Left lung (tissue), 10 donors: ENCODE data around the gene HDDC2. TPM values are rescaled to one million over a fixed set of nuclear protein-coding genes. Genes with fewer than 3 reads are reported as not detected.

Experiments used
- ATAC-seq: fragments of 200-7000 bp; cut with Tn5 transposase; one replicate; pipeline ENCODE4 v1.9.1; 2020; ENCODE audit warnings: moderate library complexity
- DNase-seq, 4 donors: peaks; one replicate each; pipeline ENCODE4 v3.0.0-alpha.2; 2013 to 2020
- H3K27ac ChIP-seq, 2 donors: fragments of 200-600 bp; sonication (generic) in 1 of 2; one replicate each; pipeline versions ENCODE4 v1.5.0 to v1.8.0; 2020 to 2021
- H3K27me3 ChIP-seq, 2 donors: fragments of 200-600 bp; sonication (generic) in 1 of 2; one replicate each; pipeline versions ENCODE4 v1.5.0 to v1.8.0; 2020 to 2021
- H3K36me3 ChIP-seq, 2 donors: fragments of 200-600 bp; sonication (generic) in 1 of 2; one replicate each; pipeline versions ENCODE4 v1.5.0 to v1.8.0; 2020 to 2021
- H3K4me1 ChIP-seq, 2 donors: fragments of 200-600 bp; one replicate each; pipeline ENCODE4 v1.8.0; 2021
- H3K4me3 ChIP-seq, 2 donors: fragments of 200-600 bp; sonication (generic) in 1 of 2; one replicate each; pipeline versions ENCODE4 v1.5.0 to v1.8.0; 2020 to 2021; ENCODE audit warnings: mild to moderate bottlenecking in 1 of 2
- H3K9me3 ChIP-seq, 2 donors: fragments of 200-600 bp; sonication (generic) in 1 of 2; one replicate each; pipeline versions ENCODE4 v1.5.0 to v1.8.0; 2020 to 2021
- intact Hi-C, 2 donors: fragments of 100-400 bp; cut with DNase I; formaldehyde crosslinking; loops; one replicate each; pipeline versions ENCODE4 v1.11.2 to v1.14.2; 2022
- polyA plus RNA-seq, 6 donors: library from polyadenylated mRNA; unstranded; fragments of 120-200 nt; gene quantifications; one replicate each; pipeline ENCODE4 v1.2.1, GENCODE V29; 2013; ENCODE audit not compliant: insufficient read length in 6 of 6
- total RNA-seq, 2 donors: library from RNA; stranded (reverse); fragmentation: NEBNext Ultra II Directional; extraction: Animal tissue kit (Norgen Biotek cat#: 25700); gene quantifications; one replicate each; pipeline ENCODE4 v1.2.1, GENCODE V29; 2021
- TF ChIP-seq, protein P1 (sequence below), 2 donors: fragments of 200-600 bp; sonication (generic) in 1 of 2; IDR thresholded peaks; one replicate each; pipeline versions ENCODE4 v1.5.0 to v1.8.0; 2021; ENCODE audit warnings: antibody characterized with exemption in 2 of 2
- donor health status: DM: no; HTN: yes; CAD: no.
- donor health status: DM: no; HTN: no; CAD: no.

HDDC2 gene
- total and polyA plus RNA-seq, 8 donors, result 49.2 to 86.9 (median 79.9) TPM

DNA sequence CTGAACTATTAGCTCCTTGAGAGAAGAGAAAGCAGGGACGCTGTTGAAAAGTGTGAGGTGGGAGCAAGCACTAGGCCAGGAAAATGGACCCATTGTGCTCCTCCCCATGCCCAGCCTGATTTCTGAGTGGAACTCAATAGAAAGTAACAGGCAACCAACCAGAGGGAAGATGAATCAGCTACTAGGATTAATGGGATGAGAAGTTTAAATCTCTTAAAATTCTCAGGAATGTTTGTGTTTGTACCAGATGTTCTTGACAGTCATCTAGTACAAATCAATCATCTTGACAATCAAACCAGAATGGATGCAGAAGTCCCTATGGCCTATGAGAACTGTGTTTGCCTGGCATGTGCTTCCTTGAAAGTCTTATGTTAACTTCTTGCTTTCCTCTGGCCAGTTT lies 48.9 kb downstream of the HDDC2 start:
- H3K36me3 ChIP-seq, result no peaks in the 10 kb centered on the region
- no peaks in the 10 kb centered on the region for H3K9me3 ChIP-seq
- ATAC-seq, result no peak
- no peaks in the 10 kb centered on the region for H3K4me1 ChIP-seq
- H3K27ac ChIP-seq, result no peak overlapping the region
- no peak overlapping the region for H3K4me3 ChIP-seq
- no peak for DNase-seq
- intact Hi-C loops, result no loop called here
- TF ChIP-seq, protein P1, sequence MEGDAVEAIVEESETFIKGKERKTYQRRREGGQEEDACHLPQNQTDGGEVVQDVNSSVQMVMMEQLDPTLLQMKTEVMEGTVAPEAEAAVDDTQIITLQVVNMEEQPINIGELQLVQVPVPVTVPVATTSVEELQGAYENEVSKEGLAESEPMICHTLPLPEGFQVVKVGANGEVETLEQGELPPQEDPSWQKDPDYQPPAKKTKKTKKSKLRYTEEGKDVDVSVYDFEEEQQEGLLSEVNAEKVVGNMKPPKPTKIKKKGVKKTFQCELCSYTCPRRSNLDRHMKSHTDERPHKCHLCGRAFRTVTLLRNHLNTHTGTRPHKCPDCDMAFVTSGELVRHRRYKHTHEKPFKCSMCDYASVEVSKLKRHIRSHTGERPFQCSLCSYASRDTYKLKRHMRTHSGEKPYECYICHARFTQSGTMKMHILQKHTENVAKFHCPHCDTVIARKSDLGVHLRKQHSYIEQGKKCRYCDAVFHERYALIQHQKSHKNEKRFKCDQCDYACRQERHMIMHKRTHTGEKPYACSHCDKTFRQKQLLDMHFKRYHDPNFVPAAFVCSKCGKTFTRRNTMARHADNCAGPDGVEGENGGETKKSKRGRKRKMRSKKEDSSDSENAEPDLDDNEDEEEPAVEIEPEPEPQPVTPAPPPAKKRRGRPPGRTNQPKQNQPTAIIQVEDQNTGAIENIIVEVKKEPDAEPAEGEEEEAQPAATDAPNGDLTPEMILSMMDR (IDR thresholded peaks at IDR 0.05), result no peak
- no peaks in the 10 kb centered on the region for H3K27me3 ChIP-seq

DNA sequence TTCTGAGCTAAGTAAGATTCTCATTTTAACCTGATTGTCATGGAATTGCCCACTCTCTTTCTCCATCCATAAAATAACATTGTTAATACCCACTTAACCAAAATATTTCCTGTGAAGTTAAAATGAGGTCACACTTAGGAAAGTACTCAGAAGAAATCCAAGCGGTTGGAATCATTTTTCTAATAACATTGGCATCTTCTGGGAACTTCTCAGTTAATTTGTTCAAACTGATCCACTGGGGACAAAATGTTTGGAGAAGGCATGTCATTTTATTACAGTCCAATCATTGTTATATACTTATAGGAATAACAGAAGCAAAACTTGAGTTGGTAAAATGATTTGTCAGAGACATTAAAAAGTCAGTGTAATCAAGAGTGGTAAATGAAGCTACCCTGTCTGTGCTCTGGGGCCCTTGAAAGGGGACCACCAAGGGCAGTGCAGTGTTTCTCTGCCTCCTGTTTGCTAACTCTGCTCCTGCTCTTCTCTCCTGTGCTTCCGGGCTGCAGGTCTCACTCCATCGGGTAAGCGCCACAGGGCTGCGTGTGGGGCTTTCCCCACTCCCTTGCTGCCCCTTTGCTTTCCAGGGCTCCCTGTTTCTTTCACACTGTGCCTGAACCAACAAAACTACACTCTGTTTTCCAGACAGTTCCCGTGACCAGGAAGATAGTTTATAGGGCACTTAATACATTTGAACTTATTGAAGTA lies 50.1 kb downstream of the HDDC2 start:
- no peaks in the 10 kb centered on the region for H3K27me3 ChIP-seq
- DNase-seq (peak in 1 of 4 donors; percentile 6), ATAC-seq (no peak)
- TF ChIP-seq, protein P1 (IDR thresholded peaks at IDR 0.05), result no peak
- H3K36me3 ChIP-seq, result no peaks in the 10 kb centered on the region
- H3K27ac ChIP-seq, result no peak overlapping the region
- H3K4me1 ChIP-seq, result no peaks in the 10 kb centered on the region
- H3K9me3 ChIP-seq, result no peaks in the 10 kb centered on the region
- intact Hi-C loops, result no loop called here
- no peak overlapping the region for H3K4me3 ChIP-seq

DNA sequence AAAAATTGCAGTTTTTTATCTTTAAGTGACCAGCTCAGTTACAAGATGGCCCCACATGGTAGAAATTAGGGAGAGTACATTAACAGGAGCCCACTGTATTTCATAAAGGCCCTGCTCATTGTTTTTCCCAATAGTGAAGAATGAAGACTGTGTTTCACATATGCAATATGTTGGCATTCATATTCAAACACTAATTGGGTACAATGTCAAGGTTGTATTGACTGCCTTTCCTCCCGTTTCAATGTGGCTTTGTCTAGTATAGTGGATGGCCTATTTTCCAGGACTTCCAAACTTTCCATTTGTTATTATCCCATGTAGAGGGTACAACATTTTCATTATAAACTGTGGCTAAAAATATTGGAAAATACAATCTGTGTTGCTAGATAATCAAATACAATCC lies 51.3 kb downstream of the HDDC2 start:
- TF ChIP-seq, protein P1 (IDR thresholded peaks at IDR 0.05), result no peak
- Histone ChIP-seq H3K27ac (no peak overlapping the region), H3K27me3 (no peaks in the 10 kb centered on the region), H3K9me3 (no peaks in the 10 kb centered on the region), H3K36me3 (no peaks in the 10 kb centered on the region), H3K4me1 (no peaks in the 10 kb centered on the region), H3K4me3 (no peak overlapping the region)
- no peak for ATAC-seq
- intact Hi-C loops, result no loop called here
- DNase-seq, result no peak

DNA sequence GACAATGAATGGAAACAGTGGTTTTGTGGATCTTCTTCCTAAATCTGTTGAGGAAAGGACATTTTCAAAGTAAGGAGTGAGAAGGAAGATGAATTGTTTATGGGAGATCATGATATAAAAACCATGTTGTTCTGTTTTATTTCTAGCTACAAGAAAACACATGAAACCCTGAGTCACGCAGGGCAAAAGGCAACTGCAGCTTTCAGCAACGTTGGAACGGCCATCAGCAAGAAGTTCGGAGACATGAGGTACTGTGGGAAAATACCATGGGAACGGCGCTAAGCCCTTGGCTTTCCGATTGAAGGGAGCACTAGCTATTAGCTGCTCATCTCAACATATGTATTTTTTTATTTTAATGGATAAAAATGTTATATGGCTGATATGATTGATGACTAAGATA lies 53.6 kb downstream of the HDDC2 start:
- Histone ChIP-seq H3K4me3 (no peak overlapping the region), H3K4me1 (no peaks in the 10 kb centered on the region), H3K9me3 (peaks cover 0 to under 1% of the 10 kb centered on the region in 2 donors), H3K27me3 (no peaks in the 10 kb centered on the region), H3K36me3 (no peaks in the 10 kb centered on the region), H3K27ac (no peak overlapping the region)
- intact Hi-C loops, result no loop called here
- ATAC-seq (no peak), DNase-seq (no peak)
- TF ChIP-seq, protein P1 (IDR thresholded peaks at IDR 0.05), result no peak

DNA sequence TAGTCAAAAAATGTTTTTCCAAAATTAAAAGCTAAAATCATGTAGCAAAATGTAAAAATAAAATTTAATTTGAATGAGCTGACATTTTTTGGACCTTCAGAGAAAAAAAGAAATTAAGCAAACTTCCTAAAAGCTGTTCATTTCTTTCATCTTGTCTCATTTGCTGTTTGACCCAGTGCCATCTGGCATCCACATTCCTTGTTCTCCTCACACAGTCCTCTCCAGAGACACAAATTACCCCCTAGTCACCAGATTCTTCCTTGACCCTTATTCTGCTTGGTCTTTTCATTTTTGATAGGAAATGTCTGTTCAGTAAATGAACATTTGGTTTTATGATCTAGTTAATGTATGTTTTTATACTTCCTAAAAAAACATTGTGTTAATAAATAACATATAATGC lies 55.2 kb downstream of the HDDC2 start:
- H3K4me1 ChIP-seq, result no peaks in the 10 kb centered on the region
- TF ChIP-seq, protein P1 (IDR thresholded peaks at IDR 0.05), result no peak
- intact Hi-C loops, result no loop called here
- no peak for DNase-seq
- H3K27ac ChIP-seq, result no peak overlapping the region
- no peaks in the 10 kb centered on the region for H3K36me3 ChIP-seq
- no peak overlapping the region for H3K4me3 ChIP-seq
- ATAC-seq, result no peak
- H3K27me3 ChIP-seq, result no peaks in the 10 kb centered on the region
- H3K9me3 ChIP-seq, result peaks cover 0 to 10% of the 10 kb centered on the region in 2 donors
